ENCODE measurements around the gene TPRG1L. TPM values are rescaled to one million over a fixed set of nuclear protein-coding genes. Genes with fewer than 3 reads are reported as not detected.

Gene TPRG1L
- total RNA-seq, 1 donor from 2014 or later: 14.7 TPM

- no peak for DNase-seq (ENCODE audit: low spot score)
Measured at GRCh38 chr1:3628445-3628844, 3.6 kb downstream of the TPRG1L start.

GRCh38 chr1:3629561-3630160 lies 4.8 kb downstream of the TPRG1L start:
- no peak for DNase-seq (ENCODE audit: low spot score)

GRCh38 chr1:3630161-3630611 lies 5.4 kb downstream of the TPRG1L start:
- DNase-seq (ENCODE audit: low spot score): no peak

- no peak for DNase-seq (ENCODE audit: low spot score)
Measured at GRCh38 chr1:3630914-3631313, 6.1 kb downstream of the TPRG1L start.

- DNase-seq (ENCODE audit: low spot score): no peak
Measured at GRCh38 chr1:3631320-3632260, 6.8 kb downstream of the TPRG1L start.

- no peak for DNase-seq (ENCODE audit: low spot score)
Measured at GRCh38 chr1:3632298-3632697, 7.5 kb downstream of the TPRG1L start.

GRCh38 chr1:3632716-3633343 lies 8.0 kb downstream of the TPRG1L start:
- DNase-seq (ENCODE audit: low spot score): no peak

GRCh38 chr1:3633344-3634058 lies 8.7 kb downstream of the TPRG1L start:
- DNase-seq (ENCODE audit: low spot score): no peak

- DNase-seq (ENCODE audit: low spot score): no peak
Measured at GRCh38 chr1:3634059-3634800, 9.4 kb downstream of the TPRG1L start.

- DNase-seq (ENCODE audit: low spot score): no peak
Measured at GRCh38 chr1:3636080-3636479, 11.3 kb downstream of the TPRG1L start.

GRCh38 chr1:3636531-3636930 lies 11.7 kb downstream of the TPRG1L start:
- no peak for DNase-seq (ENCODE audit: low spot score)

GRCh38 chr1:3638027-3638426 lies 13.2 kb downstream of the TPRG1L start:
- DNase-seq (ENCODE audit: low spot score): no peak

- DNase-seq (ENCODE audit: low spot score): no peak
Measured at GRCh38 chr1:3638676-3639075, 13.9 kb downstream of the TPRG1L start.

- DNase-seq (ENCODE audit: low spot score): no peak
Measured at GRCh38 chr1:3639397-3639911, 14.6 kb downstream of the TPRG1L start.

GRCh38 chr1:3640121-3640837 lies 15.5 kb downstream of the TPRG1L start:
- no peak for DNase-seq (ENCODE audit: low spot score)

GRCh38 chr1:3641046-3641760 lies 16.4 kb downstream of the TPRG1L start:
- DNase-seq (ENCODE audit: low spot score): no peak

- DNase-seq (ENCODE audit: low spot score): no peak
Measured at GRCh38 chr1:3641816-3642215, 17.0 kb downstream of the TPRG1L start.

GRCh38 chr1:3642919-3643675 lies 18.3 kb downstream of the TPRG1L start:
- no peak for DNase-seq (ENCODE audit: low spot score)

- no peak for DNase-seq (ENCODE audit: low spot score)
Measured at GRCh38 chr1:3644273-3644672, 19.5 kb downstream of the TPRG1L start.
